ENCODE results near the gene NFIC. TPM values are rescaled to one million over a fixed set of nuclear protein-coding genes. Genes with fewer than 3 reads are reported as not detected.

NFIC gene
- total RNA-seq, 1 donor from 2014 or later, result 8.4 TPM

GRCh38 chr19:3456925-3457527 lies 90.6 kb downstream of the NFIC start:
- Histone ChIP-seq H3K36me3 (ENCODE audit: control insufficient read depth in 3 of 3, insufficient read depth in 3 of 3, low read length in 3 of 3) (peaks cover 38 to 49% (median 47%) of the 10 kb centered on the region in 3 donors), H3K27ac (ENCODE audit: low read depth, low read length) (peak overlapping the region; percentile 74), H3K27me3 (ENCODE audit: control insufficient read depth in 3 of 3, insufficient read depth in 3 of 3, low read length in 3 of 3) (no peaks in the 10 kb centered on the region), H3K4me1 (ENCODE audit: control insufficient read depth in 3 of 3, insufficient read depth in 3 of 3, low read length in 3 of 3) (peaks cover 19 to 30% (median 27%) of the 10 kb centered on the region in 3 donors), H3K9me3 (ENCODE audit: control insufficient read depth in 3 of 3, low read length in 3 of 3) (no peaks in the 10 kb centered on the region), H3K4me3 (ENCODE audit: low read length in 3 of 3) (no peak overlapping the region), H3K9ac (ENCODE audit: low read depth in 1 of 3, low read length in 3 of 3) (no peak overlapping the region)

GRCh38 chr19:3457528-3458228 lies 91.3 kb downstream of the NFIC start:
- H3K4me3 ChIP-seq (ENCODE audit: low read length in 3 of 3), result no peak overlapping the region
- H3K4me1 ChIP-seq (ENCODE audit: control insufficient read depth in 3 of 3, insufficient read depth in 3 of 3, low read length in 3 of 3), result peaks cover 19 to 30% (median 27%) of the 10 kb centered on the region in 3 donors
- peak overlapping the region in 2 of 3 donors; percentile 1 to 14 for H3K9ac ChIP-seq (ENCODE audit: low read depth in 1 of 3, low read length in 3 of 3)
- H3K27ac ChIP-seq (ENCODE audit: low read depth, low read length), result peak overlapping the region; percentile 74
- H3K9me3 ChIP-seq (ENCODE audit: control insufficient read depth in 3 of 3, low read length in 3 of 3), result no peaks in the 10 kb centered on the region
- H3K27me3 ChIP-seq (ENCODE audit: control insufficient read depth in 3 of 3, insufficient read depth in 3 of 3, low read length in 3 of 3), result no peaks in the 10 kb centered on the region
- peaks cover 36 to 47% (median 40%) of the 10 kb centered on the region in 3 donors for H3K36me3 ChIP-seq (ENCODE audit: control insufficient read depth in 3 of 3, insufficient read depth in 3 of 3, low read length in 3 of 3)

DNA sequence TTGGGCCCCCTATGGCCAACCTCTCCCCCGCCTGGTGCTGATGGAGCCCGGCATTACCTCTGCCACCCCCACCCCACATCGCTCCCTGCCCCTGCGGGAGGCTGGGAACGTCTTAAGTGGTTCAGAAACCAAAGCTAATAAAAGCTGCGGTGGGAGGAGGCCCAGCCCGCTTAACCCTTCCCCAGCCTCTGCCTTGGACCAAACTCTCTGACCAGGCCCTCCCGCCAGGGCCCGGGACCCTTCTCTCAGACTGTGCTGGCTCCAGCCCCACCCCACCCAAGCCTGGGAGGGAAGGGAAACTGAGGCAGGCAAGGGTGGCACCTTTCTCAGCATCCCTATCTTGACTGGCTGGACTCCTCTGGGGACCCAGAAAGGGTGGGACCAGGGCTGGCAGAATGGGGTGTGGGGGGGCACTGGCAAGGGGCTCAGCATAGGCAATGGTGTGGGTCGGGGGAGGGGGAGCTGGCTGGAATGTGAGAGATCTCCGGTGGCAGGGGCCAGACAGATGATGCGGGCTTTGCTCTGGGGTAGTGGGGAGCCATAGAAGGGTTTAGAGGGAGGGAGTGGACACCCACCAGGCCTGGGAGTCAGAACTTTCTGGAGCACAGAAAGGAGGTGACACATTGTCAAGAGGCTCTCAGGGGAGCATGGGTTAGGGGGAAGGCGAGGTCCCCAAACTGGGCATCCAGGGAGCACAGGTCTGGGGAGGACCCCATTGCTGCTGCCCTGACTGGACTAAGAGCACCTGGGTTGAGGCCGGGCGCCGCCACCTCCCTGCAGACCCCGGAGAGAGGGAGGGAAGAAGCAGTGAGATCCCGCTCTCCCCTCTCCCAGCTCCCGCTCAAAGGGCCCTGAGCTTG lies 92.1 kb downstream of the NFIC start:
- peak overlapping the region in 2 of 3 donors; percentile 40 to 45 for H3K9ac ChIP-seq (ENCODE audit: low read depth in 1 of 3, low read length in 3 of 3)
- no peaks in the 10 kb centered on the region for H3K9me3 ChIP-seq (ENCODE audit: control insufficient read depth in 3 of 3, low read length in 3 of 3)
- peak overlapping the region; percentile 74 for H3K27ac ChIP-seq (ENCODE audit: low read depth, low read length)
- H3K4me1 ChIP-seq (ENCODE audit: control insufficient read depth in 3 of 3, insufficient read depth in 3 of 3, low read length in 3 of 3), result peaks cover 19 to 30% (median 27%) of the 10 kb centered on the region in 3 donors
- no peak overlapping the region for H3K4me3 ChIP-seq (ENCODE audit: low read length in 3 of 3)
- no peaks in the 10 kb centered on the region for H3K27me3 ChIP-seq (ENCODE audit: control insufficient read depth in 3 of 3, insufficient read depth in 3 of 3, low read length in 3 of 3)
- peaks cover 30 to 40% (median 36%) of the 10 kb centered on the region in 3 donors for H3K36me3 ChIP-seq (ENCODE audit: control insufficient read depth in 3 of 3, insufficient read depth in 3 of 3, low read length in 3 of 3)

- Histone ChIP-seq H3K36me3 (ENCODE audit: control insufficient read depth in 3 of 3, insufficient read depth in 3 of 3, low read length in 3 of 3) (peaks cover 23 to 32% (median 28%) of the 10 kb centered on the region in 3 donors), H3K4me3 (ENCODE audit: low read length in 3 of 3) (no peak overlapping the region), H3K9me3 (ENCODE audit: control insufficient read depth in 3 of 3, low read length in 3 of 3) (no peaks in the 10 kb centered on the region), H3K4me1 (ENCODE audit: control insufficient read depth in 3 of 3, insufficient read depth in 3 of 3, low read length in 3 of 3) (peaks cover 19 to 30% (median 27%) of the 10 kb centered on the region in 3 donors), H3K27ac (ENCODE audit: low read depth, low read length) (peak overlapping the region; percentile 74), H3K27me3 (ENCODE audit: control insufficient read depth in 3 of 3, insufficient read depth in 3 of 3, low read length in 3 of 3) (no peaks in the 10 kb centered on the region), H3K9ac (ENCODE audit: low read depth in 1 of 3, low read length in 3 of 3) (peak overlapping the region in 2 of 3 donors; percentile 40 to 45)
Measured at GRCh38 chr19:3459089-3459881, 92.9 kb downstream of the NFIC start.

GRCh38 chr19:3459965-3460582 lies 93.7 kb downstream of the NFIC start:
- Histone ChIP-seq H3K9ac (ENCODE audit: low read depth in 1 of 3, low read length in 3 of 3) (peak overlapping the region in 1 of 3 donors; percentile 8), H3K27ac (ENCODE audit: low read depth, low read length) (peak overlapping the region; percentile 74), H3K27me3 (ENCODE audit: control insufficient read depth in 3 of 3, insufficient read depth in 3 of 3, low read length in 3 of 3) (no peaks in the 10 kb centered on the region), H3K4me3 (ENCODE audit: low read length in 3 of 3) (no peak overlapping the region), H3K9me3 (ENCODE audit: control insufficient read depth in 3 of 3, low read length in 3 of 3) (no peaks in the 10 kb centered on the region), H3K36me3 (ENCODE audit: control insufficient read depth in 3 of 3, insufficient read depth in 3 of 3, low read length in 3 of 3) (peaks cover 16 to 24% (median 20%) of the 10 kb centered on the region in 3 donors), H3K4me1 (ENCODE audit: control insufficient read depth in 3 of 3, insufficient read depth in 3 of 3, low read length in 3 of 3) (peaks cover 19 to 30% (median 27%) of the 10 kb centered on the region in 3 donors)

DNA sequence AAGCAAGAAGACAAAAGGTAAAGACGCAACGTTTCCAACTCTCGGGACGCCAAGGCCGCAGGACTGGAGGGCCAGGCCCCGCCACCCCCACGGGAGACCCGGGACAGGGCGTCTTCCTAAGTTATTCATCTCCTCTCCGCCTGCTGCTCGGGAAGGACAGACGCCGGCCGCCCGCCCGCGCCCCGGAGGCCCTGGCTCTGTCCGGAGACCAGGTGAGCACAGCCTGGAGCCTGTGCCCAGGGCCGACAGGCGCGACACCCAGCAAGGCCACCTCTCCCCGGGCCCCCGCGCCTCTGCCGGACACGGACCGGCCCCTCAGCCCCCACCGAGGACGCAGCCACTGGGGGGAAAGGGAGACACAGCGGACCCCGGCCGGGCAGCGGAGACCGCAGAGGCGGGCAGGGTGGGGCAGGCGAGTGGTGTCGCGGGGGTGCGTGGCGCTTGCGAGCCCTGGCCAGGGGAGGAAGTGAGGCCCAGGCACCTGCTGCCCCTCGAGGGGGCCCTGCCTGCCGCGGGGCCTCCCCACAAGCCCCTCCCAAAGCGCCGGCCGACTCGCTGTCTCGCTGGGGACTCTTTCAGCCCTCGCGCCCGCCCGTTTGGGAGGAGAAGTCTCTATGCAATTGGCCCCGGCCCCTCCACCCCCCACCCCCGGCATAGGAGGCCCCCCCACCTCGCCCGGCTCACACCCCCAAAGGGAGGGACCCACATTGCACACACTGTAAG lies 96.8 kb downstream of the NFIC start:
- peaks cover 16 to 27% (median 18%) of the 10 kb centered on the region in 3 donors for H3K4me1 ChIP-seq (ENCODE audit: control insufficient read depth in 3 of 3, insufficient read depth in 3 of 3, low read length in 3 of 3)
- H3K27me3 ChIP-seq (ENCODE audit: control insufficient read depth in 3 of 3, insufficient read depth in 3 of 3, low read length in 3 of 3), result no peaks in the 10 kb centered on the region
- H3K9me3 ChIP-seq (ENCODE audit: control insufficient read depth in 3 of 3, low read length in 3 of 3), result no peaks in the 10 kb centered on the region
- H3K9ac ChIP-seq (ENCODE audit: low read depth in 1 of 3, low read length in 3 of 3), result no peak overlapping the region
- H3K4me3 ChIP-seq (ENCODE audit: low read length in 3 of 3), result no peak overlapping the region
- no peak overlapping the region for H3K27ac ChIP-seq (ENCODE audit: low read depth, low read length)
- peaks cover 5 to 8% (median 7%) of the 10 kb centered on the region in 3 donors for H3K36me3 ChIP-seq (ENCODE audit: control insufficient read depth in 3 of 3, insufficient read depth in 3 of 3, low read length in 3 of 3)

GRCh38 chr19:3463714-3464586 lies 97.6 kb downstream of the NFIC start:
- H3K27me3 ChIP-seq (ENCODE audit: control insufficient read depth in 3 of 3, insufficient read depth in 3 of 3, low read length in 3 of 3), result no peaks in the 10 kb centered on the region
- H3K4me1 ChIP-seq (ENCODE audit: control insufficient read depth in 3 of 3, insufficient read depth in 3 of 3, low read length in 3 of 3), result peaks cover 12 to 19% (median 14%) of the 10 kb centered on the region in 3 donors
- no peak overlapping the region for H3K9ac ChIP-seq (ENCODE audit: low read depth in 1 of 3, low read length in 3 of 3)
- no peak overlapping the region for H3K4me3 ChIP-seq (ENCODE audit: low read length in 3 of 3)
- H3K27ac ChIP-seq (ENCODE audit: low read depth, low read length), result no peak overlapping the region
- no peaks in the 10 kb centered on the region for H3K9me3 ChIP-seq (ENCODE audit: control insufficient read depth in 3 of 3, low read length in 3 of 3)
- H3K36me3 ChIP-seq (ENCODE audit: control insufficient read depth in 3 of 3, insufficient read depth in 3 of 3, low read length in 3 of 3), result peaks cover 4 to 8% (median 5%) of the 10 kb centered on the region in 3 donors

DNA sequence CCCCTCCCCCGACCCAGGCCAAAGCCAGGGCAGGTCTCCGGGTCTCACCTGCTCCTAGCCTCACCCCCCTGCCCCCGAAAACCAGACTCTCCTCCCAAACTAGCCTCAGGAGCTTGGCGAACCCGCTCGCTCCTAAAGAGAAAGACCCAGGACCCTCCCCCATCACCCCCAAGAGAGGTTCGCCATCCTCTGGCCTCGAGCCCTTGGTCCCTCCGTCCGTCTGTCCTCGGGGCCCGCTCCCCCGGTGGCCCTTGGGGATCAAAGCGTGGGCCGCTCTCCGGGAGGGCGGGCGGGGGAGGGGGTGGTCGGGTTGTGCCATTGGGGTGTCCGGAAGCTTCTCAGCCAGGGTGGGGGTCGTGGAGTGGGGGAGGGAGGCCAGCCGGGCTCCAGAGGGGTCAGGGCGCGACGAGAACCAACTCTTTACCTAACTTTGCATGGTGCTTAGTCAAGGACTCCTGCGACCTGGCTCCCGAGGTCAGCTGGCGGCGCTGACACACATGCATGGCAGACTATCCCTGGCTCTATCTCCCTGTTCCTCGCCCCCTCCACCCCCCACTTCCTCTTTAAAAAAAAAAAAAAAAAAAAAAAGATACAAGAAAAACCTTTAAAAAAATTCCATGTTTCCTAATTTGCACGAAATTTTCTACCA lies 98.3 kb downstream of the NFIC start:
- Histone ChIP-seq H3K27ac (ENCODE audit: low read depth, low read length) (no peak overlapping the region), H3K9me3 (ENCODE audit: control insufficient read depth in 3 of 3, low read length in 3 of 3) (no peaks in the 10 kb centered on the region), H3K27me3 (ENCODE audit: control insufficient read depth in 3 of 3, insufficient read depth in 3 of 3, low read length in 3 of 3) (no peaks in the 10 kb centered on the region), H3K4me3 (ENCODE audit: low read length in 3 of 3) (no peak overlapping the region), H3K4me1 (ENCODE audit: control insufficient read depth in 3 of 3, insufficient read depth in 3 of 3, low read length in 3 of 3) (peaks cover 7 to 13% (median 7%) of the 10 kb centered on the region in 3 donors), H3K36me3 (ENCODE audit: control insufficient read depth in 3 of 3, insufficient read depth in 3 of 3, low read length in 3 of 3) (peaks cover 4 to 8% (median 5%) of the 10 kb centered on the region in 3 donors), H3K9ac (ENCODE audit: low read depth in 1 of 3, low read length in 3 of 3) (no peak overlapping the region)
